Activated T-helper 17 cell treated with anti-CD3 and anti-CD28 coated beads, Interleukin-2, amount 50 U/mL, for 72 hours (primary cell): ENCODE data around the gene TBXAS1. TPM values are rescaled to one million over a fixed set of nuclear protein-coding genes. Genes with fewer than 3 reads are reported as not detected.
A peak's percentile ranks its signal among the peaks of the same experiment; 100 is the strongest.

Experiments
- ATAC-seq: fragments of 150-1000 bp; cut with Tn5 transposase; replicated peaks from 2 replicates; pipeline ENCODE4 v1.10.0; 2021; ENCODE audit warnings: mild to moderate bottlenecking, moderate library complexity
- H3K27ac Mint-ChIP-seq: one replicate; pipeline ENCODE4 v1.8.0; 2022; ENCODE audit warnings: mixed read lengths
- H3K27me3 Mint-ChIP-seq: one replicate; pipeline ENCODE4 v1.8.0; 2022; ENCODE audit warnings: mixed read lengths
- H3K36me3 Mint-ChIP-seq: one replicate; pipeline ENCODE4 v1.8.0; 2022; ENCODE audit warnings: low read depth, mild to moderate bottlenecking, mixed read lengths
- H3K4me1 Mint-ChIP-seq: one replicate; pipeline ENCODE4 v1.8.0; 2022; ENCODE audit warnings: mixed read lengths
- H3K4me3 Mint-ChIP-seq: one replicate; pipeline ENCODE4 v1.8.0; 2022; ENCODE audit warnings: mild to moderate bottlenecking, mixed read lengths
- H3K9me3 Mint-ChIP-seq: one replicate; pipeline ENCODE4 v1.8.0; 2022; ENCODE audit warnings: mixed read lengths
- total RNA-seq, 2 donors: library from RNA; stranded (reverse); gene quantifications; one replicate each; pipeline ENCODE4 v1.2.3, GENCODE V29; 2022

TBXAS1 gene
- total RNA-seq, 2 donors from 2014 or later = 17.8 to 22.0 TPM

- Mint-ChIP-seq H3K36me3 (peaks cover 95% of the 10 kb centered on the region), H3K27ac (no peak overlapping the region), H3K4me1 (no peaks in the 10 kb centered on the region), H3K9me3 (no peaks in the 10 kb centered on the region), H3K4me3 (no peak overlapping the region), H3K27me3 (no peaks in the 10 kb centered on the region)
- no peak for ATAC-seq
Measured at GRCh38 chr7:140042386-140042670, 213.3 kb downstream of the TBXAS1 start.

- Mint-ChIP-seq H3K36me3 (peaks cover 87% of the 10 kb centered on the region), H3K4me1 (no peaks in the 10 kb centered on the region), H3K27ac (peak overlapping the region; percentile 49), H3K9me3 (no peaks in the 10 kb centered on the region), H3K4me3 (no peak overlapping the region), H3K27me3 (no peaks in the 10 kb centered on the region)
- ATAC-seq = no peak
Measured at GRCh38 chr7:140044251-140044650, 215.2 kb downstream of the TBXAS1 start.

- ATAC-seq = no peak
- Mint-ChIP-seq H3K27ac (no peak overlapping the region), H3K9me3 (no peaks in the 10 kb centered on the region), H3K36me3 (peaks cover 77% of the 10 kb centered on the region), H3K27me3 (no peaks in the 10 kb centered on the region), H3K4me3 (no peak overlapping the region), H3K4me1 (peaks cover 5% of the 10 kb centered on the region)
Measured at GRCh38 chr7:140045697-140046096, 216.6 kb downstream of the TBXAS1 start.

- Mint-ChIP-seq H3K27ac (no peak overlapping the region), H3K36me3 (peaks cover 73% of the 10 kb centered on the region), H3K27me3 (no peaks in the 10 kb centered on the region), H3K4me1 (peaks cover 5% of the 10 kb centered on the region), H3K9me3 (no peaks in the 10 kb centered on the region), H3K4me3 (no peak overlapping the region)
- no peak for ATAC-seq
Measured at GRCh38 chr7:140047197-140047596, 218.1 kb downstream of the TBXAS1 start.

GRCh38 chr7:140048138-140048537 is 219.1 kb downstream of the TBXAS1 start:
- no peaks in the 10 kb centered on the region for H3K27me3 Mint-ChIP-seq
- H3K36me3 Mint-ChIP-seq = peaks cover 74% of the 10 kb centered on the region

GRCh38 chr7:140048989-140049338 is 219.9 kb downstream of the TBXAS1 start:
- H3K4me3 Mint-ChIP-seq = no peak overlapping the region
- no peaks in the 10 kb centered on the region for H3K9me3 Mint-ChIP-seq
- no peak for ATAC-seq
- H3K27ac Mint-ChIP-seq = no peak overlapping the region
- peaks cover 5% of the 10 kb centered on the region for H3K4me1 Mint-ChIP-seq
- H3K36me3 Mint-ChIP-seq = peaks cover 74% of the 10 kb centered on the region
- no peaks in the 10 kb centered on the region for H3K27me3 Mint-ChIP-seq

More at GRCh38 chr7:140048138-140048537, 219.1 kb downstream of the TBXAS1 start:
- no peak overlapping the region for H3K4me3 Mint-ChIP-seq
- peaks cover 5% of the 10 kb centered on the region for H3K4me1 Mint-ChIP-seq
- ATAC-seq = no peak
- H3K27ac Mint-ChIP-seq = peak overlapping the region; percentile 62
- H3K9me3 Mint-ChIP-seq = no peaks in the 10 kb centered on the region

- no peak for ATAC-seq
Measured at GRCh38 chr7:140049339-140050024, 220.4 kb downstream of the TBXAS1 start.

GRCh38 chr7:140050100-140050499 is 221.0 kb downstream of the TBXAS1 start:
- Mint-ChIP-seq H3K4me1 (peaks cover 10% of the 10 kb centered on the region), H3K4me3 (no peak overlapping the region), H3K36me3 (peaks cover 74% of the 10 kb centered on the region), H3K27ac (no peak overlapping the region), H3K27me3 (no peaks in the 10 kb centered on the region), H3K9me3 (no peaks in the 10 kb centered on the region)
- ATAC-seq = no peak

More at GRCh38 chr7:140049339-140050024, 220.4 kb downstream of the TBXAS1 start:
- peaks cover 10% of the 10 kb centered on the region for H3K4me1 Mint-ChIP-seq
- H3K27me3 Mint-ChIP-seq = no peaks in the 10 kb centered on the region
- peaks cover 74% of the 10 kb centered on the region for H3K36me3 Mint-ChIP-seq
- no peak overlapping the region for H3K27ac Mint-ChIP-seq
- no peak overlapping the region for H3K4me3 Mint-ChIP-seq
- H3K9me3 Mint-ChIP-seq = no peaks in the 10 kb centered on the region

- Mint-ChIP-seq H3K27me3 (no peaks in the 10 kb centered on the region), H3K4me3 (no peak overlapping the region), H3K27ac (no peak overlapping the region), H3K4me1 (peaks cover 14% of the 10 kb centered on the region), H3K9me3 (no peaks in the 10 kb centered on the region), H3K36me3 (peaks cover 72% of the 10 kb centered on the region)
- ATAC-seq = no peak
Measured at GRCh38 chr7:140051820-140052219, 222.8 kb downstream of the TBXAS1 start.

GRCh38 chr7:140053812-140054539 is 224.9 kb downstream of the TBXAS1 start:
- Mint-ChIP-seq H3K4me3 (peak overlapping the region; percentile 18), H3K4me1 (peaks cover 20% of the 10 kb centered on the region), H3K27me3 (no peaks in the 10 kb centered on the region), H3K27ac (peak overlapping the region; percentile 10), H3K36me3 (peaks cover 66% of the 10 kb centered on the region), H3K9me3 (no peaks in the 10 kb centered on the region)
- ATAC-seq = peak; percentile 42

GRCh38 chr7:140054751-140055150 is 225.7 kb downstream of the TBXAS1 start:
- ATAC-seq = no peak
- no peaks in the 10 kb centered on the region for H3K27me3 Mint-ChIP-seq
- no peaks in the 10 kb centered on the region for H3K9me3 Mint-ChIP-seq
- peaks cover 66% of the 10 kb centered on the region for H3K36me3 Mint-ChIP-seq
- peaks cover 25% of the 10 kb centered on the region for H3K4me1 Mint-ChIP-seq
- H3K4me3 Mint-ChIP-seq = no peak overlapping the region
- H3K27ac Mint-ChIP-seq = peak overlapping the region; percentile 10

- peaks cover 33% of the 10 kb centered on the region for H3K4me1 Mint-ChIP-seq
- peaks cover 61% of the 10 kb centered on the region for H3K36me3 Mint-ChIP-seq
- H3K9me3 Mint-ChIP-seq = no peaks in the 10 kb centered on the region
- no peaks in the 10 kb centered on the region for H3K27me3 Mint-ChIP-seq
- peak overlapping the region; percentile 1 for H3K27ac Mint-ChIP-seq
- no peak overlapping the region for H3K4me3 Mint-ChIP-seq
- no peak for ATAC-seq
Measured at GRCh38 chr7:140055833-140056232, 226.8 kb downstream of the TBXAS1 start.

- ATAC-seq = no peak
Measured at GRCh38 chr7:140056431-140057142, 227.5 kb downstream of the TBXAS1 start.

GRCh38 chr7:140057143-140057535 is 228.1 kb downstream of the TBXAS1 start:
- Mint-ChIP-seq H3K4me1 (peaks cover 42% of the 10 kb centered on the region), H3K27me3 (no peaks in the 10 kb centered on the region), H3K36me3 (peaks cover 52% of the 10 kb centered on the region), H3K27ac (no peak overlapping the region), H3K9me3 (no peaks in the 10 kb centered on the region), H3K4me3 (no peak overlapping the region)
- no peak for ATAC-seq

More at GRCh38 chr7:140056431-140057142, 227.5 kb downstream of the TBXAS1 start:
- no peak overlapping the region for H3K27ac Mint-ChIP-seq
- no peak overlapping the region for H3K4me3 Mint-ChIP-seq
- peaks cover 40% of the 10 kb centered on the region for H3K4me1 Mint-ChIP-seq
- peaks cover 57% of the 10 kb centered on the region for H3K36me3 Mint-ChIP-seq
- no peaks in the 10 kb centered on the region for H3K27me3 Mint-ChIP-seq
- H3K9me3 Mint-ChIP-seq = no peaks in the 10 kb centered on the region

GRCh38 chr7:140058517-140058916 is 229.5 kb downstream of the TBXAS1 start:
- Mint-ChIP-seq H3K27ac (no peak overlapping the region), H3K4me1 (peaks cover 42% of the 10 kb centered on the region), H3K4me3 (peak overlapping the region; percentile 69), H3K36me3 (peaks cover 39% of the 10 kb centered on the region), H3K9me3 (no peaks in the 10 kb centered on the region), H3K27me3 (no peaks in the 10 kb centered on the region)
- no peak for ATAC-seq
